NCI-H774 (cell line): Measurements from ENCODE around the gene ZNF780A.
"Not testable (repeated sequence)": the region's sequence is repeated elsewhere in the genome, so short reads cannot be mapped to it uniquely, and the experiment has no call there.

Experiments
- DNase-seq: peaks from one replicate; lab custom pipeline; 2025; lab: John Stamatoyannopoulos, UW

ZNF780A gene

DNA sequence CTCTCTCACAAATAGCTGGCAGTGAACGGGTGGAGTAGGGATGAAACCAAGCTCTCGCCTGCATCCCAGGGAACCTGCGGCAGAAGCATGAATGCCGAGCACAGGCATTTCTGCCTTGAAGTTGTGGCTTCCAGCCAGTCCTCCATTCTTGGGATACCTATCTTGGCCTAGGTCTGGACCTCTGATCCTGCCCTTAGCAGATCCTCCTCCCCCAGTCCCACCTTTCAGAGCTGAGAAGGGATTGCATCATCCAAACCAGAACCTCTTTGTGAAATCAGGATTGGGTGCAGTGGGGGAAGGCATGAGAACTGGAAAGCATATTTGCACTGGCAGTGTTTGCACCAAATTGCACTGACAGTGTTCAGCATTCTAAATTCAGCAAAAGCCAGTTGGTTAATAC, 5.8 kb downstream of the ZNF780A start:
- DNase-seq: no peak

DNA sequence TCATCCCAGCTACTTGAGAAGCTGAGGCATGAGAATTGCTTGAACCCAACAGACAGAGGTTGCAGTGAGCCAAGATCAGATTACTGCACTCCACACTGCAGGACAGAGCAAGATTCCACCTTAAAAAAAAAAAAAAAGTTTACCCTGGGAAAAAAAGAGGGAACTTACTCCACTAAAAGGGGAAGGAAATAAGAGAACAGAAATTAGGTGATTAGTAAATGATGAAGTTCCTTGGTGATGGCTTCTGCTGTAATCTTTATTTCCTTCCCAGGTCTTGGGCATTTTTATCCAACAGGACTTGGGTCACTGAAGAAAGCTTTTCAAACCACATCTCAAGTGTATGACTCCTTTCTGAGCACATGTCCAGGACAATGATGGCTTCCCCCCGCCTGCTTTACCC, 9.3 kb downstream of the ZNF780A start:
- DNase-seq: no peak

DNA sequence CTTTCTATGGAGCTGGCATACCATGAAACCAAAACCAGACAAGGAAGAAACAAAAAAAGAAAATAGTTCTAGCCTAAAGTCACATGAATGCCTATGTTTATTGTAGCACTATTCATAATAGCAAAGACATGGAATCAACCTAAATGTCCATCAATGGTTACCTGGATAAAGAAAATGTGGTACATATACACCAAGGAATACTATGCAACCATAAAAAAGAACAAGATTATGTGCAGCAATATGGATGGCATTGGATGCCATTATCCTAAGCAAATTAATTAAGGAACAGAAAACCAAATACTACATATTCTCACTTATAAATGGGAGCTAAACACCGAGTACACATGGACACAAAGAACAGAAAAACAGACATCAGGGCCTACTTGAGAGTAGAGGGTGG, 10.5 kb downstream of the ZNF780A start:
- DNase-seq: no peak

DNA sequence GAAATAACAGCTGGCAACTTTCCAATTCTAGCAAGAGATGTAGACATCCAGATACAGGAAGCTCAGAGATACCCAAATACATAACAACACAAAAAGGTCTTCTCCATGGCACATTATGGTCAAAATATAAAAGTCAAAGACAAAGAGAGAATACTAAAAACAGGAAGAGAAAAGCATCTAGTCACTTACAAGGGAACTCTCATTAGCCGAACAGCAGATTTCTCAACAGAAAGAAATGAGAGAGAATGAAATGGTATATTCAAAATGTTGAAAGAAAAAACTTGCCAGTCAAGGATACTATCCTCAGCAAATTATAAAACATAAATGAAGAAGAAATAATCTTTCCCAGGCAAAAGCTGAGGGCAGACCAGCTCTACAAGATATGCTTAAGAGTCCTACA, 12.4 kb downstream of the ZNF780A start:
- no peak for DNase-seq

DNA sequence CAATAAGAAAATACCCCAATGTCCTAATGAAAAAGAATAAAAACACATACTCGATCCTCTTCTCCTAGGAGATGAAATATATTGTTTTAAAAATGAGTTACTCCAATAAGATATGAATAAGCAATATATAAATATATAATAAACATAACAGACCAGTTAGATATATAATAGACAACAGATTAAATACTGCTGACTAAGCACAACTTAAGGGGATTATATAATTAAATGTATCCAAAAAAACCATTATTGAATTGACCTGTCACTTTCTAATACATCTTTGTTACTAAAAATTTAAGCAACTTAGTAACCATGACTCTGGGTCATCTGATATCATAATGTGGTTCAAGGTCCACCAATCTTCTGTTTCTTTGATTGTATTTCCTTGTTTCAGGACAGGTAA, 20.7 kb downstream of the ZNF780A start:
- no peak for DNase-seq

DNA sequence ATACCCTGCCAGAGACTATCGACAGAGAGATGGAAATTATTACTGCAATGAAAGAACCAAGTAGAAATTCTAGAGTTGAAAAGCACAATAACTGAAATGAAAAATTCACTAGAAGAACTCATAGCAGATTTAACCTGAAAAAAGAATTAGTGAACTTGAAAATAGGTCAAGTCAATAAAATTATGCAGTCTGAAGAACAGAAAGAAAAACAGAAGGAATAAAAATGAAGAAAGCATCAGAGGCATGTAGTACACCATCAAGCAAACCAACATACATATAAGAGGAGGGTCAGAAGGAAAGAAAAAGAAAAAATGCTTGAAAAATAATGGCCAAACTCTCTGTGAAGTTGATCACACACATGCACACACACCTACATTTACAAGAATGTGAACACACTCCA, 31.1 kb downstream of the ZNF780A start:
- no peak for DNase-seq

DNA sequence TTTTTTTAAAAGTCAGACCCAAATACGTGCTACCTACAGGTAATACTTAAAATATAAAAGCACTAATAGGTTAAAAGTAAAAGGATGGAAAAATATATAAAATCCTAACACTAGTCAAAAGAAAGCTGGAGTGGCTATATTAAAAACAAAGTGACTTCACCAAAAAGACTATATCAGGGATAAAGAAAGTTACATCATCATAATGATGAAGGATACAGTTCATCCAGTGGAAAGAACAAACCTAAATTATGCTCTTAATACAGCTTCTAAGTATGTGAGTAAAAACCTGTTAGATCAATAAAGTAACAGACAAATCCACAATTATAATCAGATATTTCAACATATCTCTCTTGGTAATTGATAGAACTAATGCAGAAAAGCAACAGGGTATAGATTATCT, 33.6 kb downstream of the ZNF780A start:
- no peak for DNase-seq

DNA sequence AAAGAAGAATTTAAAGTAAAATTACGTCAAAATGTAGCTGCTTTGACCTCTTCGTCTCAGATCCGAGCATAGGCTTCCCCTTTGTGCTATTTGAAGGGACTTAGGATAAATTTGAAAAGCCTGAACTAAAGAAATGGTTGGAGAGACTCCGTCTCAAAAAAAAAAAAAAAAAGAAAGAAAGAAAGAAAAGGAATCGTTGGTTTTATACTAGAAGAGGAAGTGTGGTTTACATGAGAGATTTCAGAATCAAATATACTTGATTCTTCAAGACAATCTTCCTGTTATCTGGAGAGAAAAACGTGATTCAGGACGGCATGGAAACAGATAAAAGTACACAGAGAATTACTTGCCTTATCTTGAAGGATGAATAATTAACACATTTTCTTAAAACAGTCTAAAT, 34.2 kb downstream of the ZNF780A start:
- no peak for DNase-seq

DNA sequence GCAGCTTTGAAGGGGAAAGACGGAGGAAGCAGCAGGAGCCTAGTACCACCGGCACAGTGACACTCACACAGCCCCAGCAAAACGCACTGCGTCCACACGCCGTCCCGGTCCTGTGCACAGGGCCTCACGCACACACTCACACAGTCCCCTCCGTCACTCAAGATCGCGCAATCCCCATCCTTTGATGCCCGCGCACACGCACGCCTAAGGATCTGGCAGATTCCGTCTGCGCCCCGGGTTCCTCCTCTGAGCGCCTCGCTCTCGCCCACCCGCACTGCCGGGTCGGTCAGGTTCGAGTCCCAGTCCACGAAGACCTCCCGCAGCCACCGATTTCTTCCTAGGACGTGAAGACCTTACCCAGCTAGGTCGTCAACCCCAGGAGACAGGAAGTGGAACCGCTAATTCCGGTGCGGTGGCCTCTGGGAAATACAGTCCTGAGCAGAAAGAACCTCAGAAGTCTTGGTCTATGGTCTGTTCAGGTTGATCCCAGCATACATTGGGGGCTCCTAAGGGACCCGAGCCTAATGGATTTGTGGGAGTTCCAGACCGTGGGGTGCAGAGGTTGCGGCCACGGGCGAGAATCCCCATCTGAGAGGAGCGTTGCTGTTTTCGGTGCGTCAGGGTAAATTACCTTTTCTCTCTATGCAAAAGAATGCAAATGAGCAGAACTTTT, 34.8 kb downstream of the ZNF780A start, which contains the start of gene ZNF780B:
Gene ZNF780B, minus strand, starts transcription at position 400 of the 673 bp plus-strand sequence. CDS start 5,899 bp downstream, outside the sequence.
- peak; percentile 25 for DNase-seq

DNA sequence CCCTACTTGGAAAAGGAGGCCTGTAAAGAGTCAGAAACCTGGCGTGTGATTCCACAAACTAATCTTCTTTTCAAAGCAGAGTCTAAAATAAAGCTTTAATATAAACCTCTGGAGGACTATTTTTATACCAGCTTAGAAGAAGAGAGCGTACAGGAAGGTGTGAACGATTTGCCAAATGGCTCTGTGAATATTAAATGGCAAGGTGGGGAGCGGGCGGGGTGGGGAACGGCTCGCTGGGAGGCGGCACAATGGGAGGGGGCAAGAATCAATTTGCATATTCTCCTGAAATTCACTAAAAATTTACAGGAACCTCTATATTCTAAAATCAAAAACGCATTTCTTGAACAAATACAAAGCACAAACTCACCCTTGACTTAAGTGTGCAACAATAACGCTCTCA, 35.7 kb downstream of the ZNF780A start:
- no peak for DNase-seq

DNA sequence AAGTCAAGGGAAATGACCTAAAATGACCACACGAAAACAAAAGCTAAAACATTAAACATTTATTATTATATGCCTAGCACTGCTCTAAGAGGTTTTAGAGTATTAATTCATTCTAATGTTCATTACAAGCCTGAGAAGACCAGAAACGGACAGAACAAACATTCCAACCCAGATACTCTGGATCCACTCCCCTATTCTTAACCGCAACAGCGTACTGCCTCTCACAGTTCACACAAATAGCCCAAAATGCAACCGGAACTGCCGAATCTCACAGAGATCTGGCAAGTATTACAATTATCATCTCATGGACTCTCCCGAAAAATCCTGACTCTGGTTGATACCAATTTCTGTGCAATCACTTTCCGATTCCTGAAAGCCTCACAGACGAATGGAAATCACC, 36.1 kb downstream of the ZNF780A start:
- no peak for DNase-seq

DNA sequence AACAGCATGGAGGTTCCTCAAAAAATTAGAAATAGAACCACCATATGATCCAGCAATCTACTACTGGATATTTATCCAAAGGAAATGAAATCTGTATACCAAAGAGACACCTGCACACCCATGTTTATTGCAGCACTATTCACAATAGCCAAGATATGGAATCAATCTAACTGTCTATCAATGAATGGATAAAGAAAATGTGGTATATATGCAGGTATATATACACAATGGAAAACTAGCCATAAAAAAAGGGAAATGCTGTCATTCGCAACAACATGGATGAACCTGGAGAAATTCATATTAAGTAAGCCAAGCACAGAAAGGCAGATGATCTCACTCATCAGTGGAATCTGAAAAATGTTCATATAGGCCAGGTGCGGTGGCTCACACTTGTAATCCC, 37.3 kb downstream of the ZNF780A start:
- no peak for DNase-seq

DNA sequence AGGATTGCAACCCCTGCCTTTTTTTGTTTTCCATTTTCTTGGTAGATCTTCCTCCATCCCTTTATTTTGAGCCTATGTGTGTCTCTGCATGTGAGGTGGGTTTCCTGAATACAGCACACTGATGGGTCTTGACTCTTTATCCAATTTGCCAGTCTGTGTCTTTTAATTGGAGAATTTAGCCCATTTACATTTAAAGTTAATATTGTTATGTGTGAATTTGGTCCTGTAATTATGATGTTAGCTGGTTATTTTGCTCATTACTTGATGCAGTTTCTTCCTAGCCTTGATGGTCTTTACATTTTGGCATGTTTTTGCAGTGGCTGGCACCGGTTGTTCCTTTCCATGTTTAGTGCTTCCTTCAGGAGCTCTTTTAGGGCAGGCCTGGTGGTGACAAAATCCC, 49.0 kb downstream of the ZNF780A start:
- DNase-seq: not testable (repeated sequence)

DNA sequence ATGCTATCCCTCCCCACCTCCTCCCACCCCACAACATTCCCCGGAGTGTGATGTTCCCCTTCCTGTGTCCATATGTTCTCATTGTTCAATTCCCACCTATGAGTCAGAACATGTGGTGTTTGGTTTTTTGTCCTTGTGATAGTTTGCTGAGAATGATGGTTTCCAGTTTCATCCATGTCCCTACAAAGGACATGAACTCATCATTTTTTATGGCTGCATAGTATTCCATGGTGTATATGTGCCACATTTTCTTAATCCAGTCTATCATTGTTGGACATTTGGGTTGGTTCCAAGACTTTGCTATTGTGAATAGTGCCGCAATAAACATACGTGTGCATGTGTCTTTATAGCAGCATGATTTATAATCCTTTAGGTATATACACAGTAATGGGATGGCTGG, 52.7 kb downstream of the ZNF780A start:
- DNase-seq: not testable (repeated sequence)

DNA sequence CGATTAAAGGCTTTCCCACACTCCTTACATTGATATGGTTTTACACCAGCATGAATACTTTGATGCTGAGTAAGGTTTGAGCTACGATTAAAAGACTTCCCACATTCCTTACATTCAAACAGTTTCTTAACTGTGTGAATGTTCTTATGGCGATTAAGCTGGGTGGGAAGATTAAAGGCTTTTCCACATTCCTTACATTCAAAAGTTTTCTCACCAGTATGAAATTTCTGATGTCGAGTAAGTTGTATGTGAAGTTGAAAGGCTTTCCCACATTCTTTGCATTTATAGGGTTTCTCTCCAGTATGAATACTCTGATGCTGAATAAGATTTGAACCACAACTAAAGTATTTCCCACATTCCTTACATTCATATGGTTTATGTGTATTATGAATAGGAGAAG, 54.7 kb downstream of the ZNF780A start:
- DNase-seq: no peak

DNA sequence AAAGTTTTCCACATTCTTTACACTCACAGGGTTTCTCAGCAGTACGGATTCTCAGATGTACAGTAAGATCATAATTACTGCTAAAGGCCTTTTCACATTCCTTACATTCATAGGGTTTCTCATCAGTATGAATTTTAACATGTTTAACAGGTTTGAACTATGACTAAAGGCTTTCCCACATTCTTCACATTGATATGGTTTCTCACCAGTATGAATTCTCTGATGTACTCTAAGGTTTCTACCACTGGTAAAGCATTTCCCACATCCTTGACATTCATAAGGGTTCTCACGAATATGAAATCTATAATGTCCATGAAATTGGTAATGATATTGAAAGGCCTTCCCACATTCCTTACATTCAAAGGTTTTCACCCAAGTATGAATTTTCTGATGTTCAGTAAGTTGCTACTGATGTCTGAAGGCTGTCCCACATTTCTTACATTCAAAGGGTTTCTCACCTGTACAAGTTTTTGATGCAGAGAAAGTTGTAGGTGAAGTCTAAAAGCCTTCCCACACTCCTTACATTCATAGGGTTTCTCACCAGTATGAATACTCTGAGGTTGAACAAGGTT, 56.7 kb downstream of the ZNF780A start:
- no peak for DNase-seq

DNA sequence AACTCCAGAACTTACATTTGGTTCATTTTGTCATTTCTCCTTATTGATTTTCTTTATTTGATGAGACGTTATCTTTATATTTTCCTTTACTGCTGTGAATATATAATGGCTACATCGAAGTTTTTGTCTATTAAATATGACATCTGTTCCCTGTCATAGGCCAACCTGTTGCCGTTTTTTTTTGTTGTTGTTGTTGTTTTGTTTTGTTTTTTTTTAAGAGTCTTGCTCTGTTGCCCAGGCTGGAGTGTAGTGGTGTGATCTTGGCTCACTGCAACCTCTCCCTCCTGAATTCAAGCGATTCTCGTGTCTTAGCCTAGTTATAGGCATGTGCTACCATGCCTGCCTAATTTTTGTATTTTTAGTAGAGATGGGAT, 64.2 kb downstream of the ZNF780A start:
- DNase-seq: no peak

DNA sequence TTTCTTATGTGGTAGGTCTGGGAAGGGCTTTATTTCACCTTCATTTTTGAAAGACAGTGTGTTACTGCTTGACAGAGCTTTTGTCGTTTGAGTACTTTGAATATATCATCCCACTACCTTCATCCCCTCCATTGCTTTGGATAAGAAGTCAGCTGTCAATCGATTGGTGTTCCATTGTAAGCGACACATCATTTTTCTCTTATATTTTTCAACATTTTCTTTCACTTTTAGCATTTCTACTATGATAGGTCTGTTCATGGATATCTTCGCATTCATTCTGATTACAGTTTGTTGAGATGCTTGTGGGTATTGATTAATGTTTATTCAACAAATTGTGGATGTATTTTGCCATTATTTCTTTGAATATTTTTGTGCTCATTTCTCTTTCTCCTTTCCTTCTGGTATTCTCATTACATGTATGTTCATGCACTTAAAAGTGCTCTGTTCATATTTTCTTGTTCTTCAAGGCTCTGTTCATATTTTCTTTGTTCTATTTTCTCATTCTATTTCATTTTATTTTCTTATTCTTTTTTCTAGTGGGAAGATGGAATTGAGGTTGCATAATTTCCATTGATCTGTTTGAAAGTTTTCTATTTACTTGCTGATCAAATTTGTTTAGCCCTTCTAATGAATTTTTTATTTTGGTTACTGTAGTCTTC, 64.7 kb downstream of the ZNF780A start:
- no peak for DNase-seq

DNA sequence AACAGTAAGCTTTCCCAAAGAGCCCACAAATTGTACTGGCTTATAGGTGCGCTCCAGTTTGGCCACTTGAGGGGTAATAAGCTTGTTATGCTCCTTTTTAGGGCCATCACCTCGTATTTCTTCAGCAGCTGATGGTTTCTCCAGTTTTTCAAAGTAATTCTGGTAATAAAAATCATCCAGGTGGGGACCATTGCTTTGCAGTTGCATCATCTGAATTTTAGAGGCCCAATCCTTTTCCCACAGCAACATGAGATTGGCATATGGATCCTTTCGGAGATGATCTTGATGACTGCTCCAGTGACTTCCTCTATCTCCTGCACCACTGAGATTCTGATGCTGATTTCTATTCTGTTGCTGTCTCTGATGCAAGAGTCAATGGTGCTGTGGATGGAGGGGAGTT, 66.8 kb downstream of the ZNF780A start:
- no peak for DNase-seq
